ENCODE measurements around the gene CLEC2L. TPM values are rescaled to one million over a fixed set of nuclear protein-coding genes. Genes with fewer than 3 reads are reported as not detected.

Gene CLEC2L
- total and polyA plus RNA-seq, 2 of the 4 experiments (the other 2 are of a cell fraction) = not detected

DNA sequence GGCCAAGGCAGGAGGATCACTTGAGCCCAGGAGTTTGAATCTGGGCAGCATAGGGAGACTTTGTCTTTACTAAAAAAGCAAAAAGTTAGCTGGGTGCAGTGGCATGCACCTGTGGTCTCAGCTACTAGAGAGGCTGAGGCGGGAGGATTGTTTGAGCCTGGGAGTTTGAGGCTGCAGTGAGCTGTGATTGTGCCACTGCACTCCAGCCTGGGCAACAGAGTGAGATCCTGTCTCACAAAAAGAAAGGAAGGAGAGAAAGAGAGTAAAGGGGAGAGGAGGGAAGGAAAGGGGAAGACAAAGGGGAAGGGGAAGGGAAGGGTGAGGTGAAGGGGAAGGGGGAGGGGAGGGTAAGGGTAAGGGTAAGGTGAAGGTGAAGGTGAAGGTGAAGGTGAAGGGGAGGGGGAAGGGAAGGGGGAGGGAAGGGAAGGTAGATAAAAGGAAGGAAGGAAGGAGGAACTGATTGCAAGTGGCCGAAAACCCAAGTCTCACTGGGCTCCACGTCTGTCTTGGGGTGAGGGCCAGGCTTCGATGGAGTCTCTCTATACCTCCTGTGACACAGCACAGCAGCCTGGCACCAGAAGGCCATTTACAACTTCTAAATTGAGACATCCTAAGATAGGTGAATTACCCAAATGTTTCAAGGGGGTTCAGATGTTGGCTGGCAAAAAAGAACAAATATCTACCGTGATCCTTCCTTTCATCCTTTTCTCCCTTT is 36.0 kb upstream of the CLEC2L start:
- H3K9ac ChIP-seq (ENCODE audit: low read depth, low read length) = no peak overlapping the region
- H3K9me3 ChIP-seq (ENCODE audit: control insufficient read depth, insufficient read depth, low read length) = peaks cover 9% of the 10 kb centered on the region
- no peaks in the 10 kb centered on the region for H3K9me1 ChIP-seq (ENCODE audit: insufficient read depth, low read length)
- no peak overlapping the region for H4K5ac ChIP-seq (ENCODE audit: low read depth, low read length)
- ChIA-PET POLR2A (ENCODE audit: unreplicated experiment) (no interaction called here), CTCF (no interaction called here)
- H4K91ac ChIP-seq (ENCODE audit: insufficient read depth, low read depth, low read length) = no peak overlapping the region
- H3K4me3 ChIP-seq (ENCODE audit: insufficient read depth, low read depth, low read length) = no peak overlapping the region
- no peak overlapping the region for H2BK15ac ChIP-seq (ENCODE audit: low read depth, low read length)
- peaks cover 3% of the 10 kb centered on the region; the same call in 1 of the 2 replicates for H3K4me1 ChIP-seq (ENCODE audit: control insufficient read depth, insufficient read depth, low read length)
- H4K8ac ChIP-seq (ENCODE audit: low read depth in 2 of 2, low read length in 2 of 2) = no peak overlapping the region
- H2BK20ac ChIP-seq (ENCODE audit: low read depth, low read length) = no peak overlapping the region
- no peaks in the 10 kb centered on the region for H4K20me1 ChIP-seq (ENCODE audit: insufficient read depth, low read length)
- no TSS peak for BruUV-seq (replicated peaks)
- dilution Hi-C loops (cut with HindIII; ENCODE audit: low sequenced_read_pairs, unreplicated experiment) = no loop called here
- no peak overlapping the region for H2AK5ac ChIP-seq (ENCODE audit: low read depth, low read length)
- H3K4ac ChIP-seq (ENCODE audit: low read depth, low read length) = no peak overlapping the region
- no peak overlapping the region for H3K56ac ChIP-seq (ENCODE audit: extremely low read depth, insufficient read depth, low read length)
- H3K27ac ChIP-seq (ENCODE audit: insufficient read depth, low read length) = no peak overlapping the region
- no peak for DNase-seq
- ATAC-seq (ENCODE audit: low read depth) = no peak
- peaks cover 60% of the 10 kb centered on the region for H3K27me3 ChIP-seq (ENCODE audit: control insufficient read depth, insufficient read depth, low read length)
- WGBS, 2 experiments (ENCODE audit: extremely low coverage in 2 of 2, insufficient read length in 1 of 2) = no CpG with 5 or more reads among the region's 5 CpGs
- no peak overlapping the region for H3K4me2 ChIP-seq (ENCODE audit: low read depth, low read length)
- intact Hi-C loops (cut with micrococcal nuclease) = no loop called here
- H2BK120ac ChIP-seq (ENCODE audit: low read depth, low read length) = no peak overlapping the region
- H3K79me1 ChIP-seq (ENCODE audit: low read depth in 1 of 2, low read length in 2 of 2) = no peaks in the 10 kb centered on the region
- H2AFZ ChIP-seq (replicated peaks; ENCODE audit: low read length, poor library complexity) = no peak overlapping the region
- no peak overlapping the region for H3K23ac ChIP-seq (ENCODE audit: low read depth, low read length)
- H3K36me3 ChIP-seq (ENCODE audit: control insufficient read depth, insufficient read depth, low read length) = no peaks in the 10 kb centered on the region
- H2AK9ac ChIP-seq (replicated peaks; ENCODE audit: low read depth, low read length, poor library complexity) = no peak overlapping the region
- in situ Hi-C loops (cut with MboI; ENCODE audit: low sequenced_read_pairs) = no loop called here
- TF ChIP-seq CEBPB (IDR thresholded peaks at IDR 0.05; ENCODE audit: low read depth, low read length) (no peak), USF2 (IDR thresholded peaks at IDR 0.05; ENCODE audit: low read depth, low read length) (no peak), CTCF (conservative IDR thresholded peaks at IDR 0.05; ENCODE audit: low read depth, low read length) (no peak), CHD1 (IDR thresholded peaks at IDR 0.05; ENCODE audit: low read depth, low read length) (no peak), MAZ (IDR thresholded peaks at IDR 0.05; ENCODE audit: borderline replicate concordance, low read depth, low read length) (no peak), MXI1 (IDR thresholded peaks at IDR 0.05; ENCODE audit: borderline replicate concordance, low read depth, low read length) (no peak), MAFK (IDR thresholded peaks at IDR 0.05; ENCODE audit: low read depth, low read length) (no peak), NFE2L2 (IDR thresholded peaks at IDR 0.05; ENCODE audit: low read depth, low read length) (no peak), RAD21 (IDR thresholded peaks at IDR 0.05; ENCODE audit: low read length) (no peak), SMC3 (IDR thresholded peaks at IDR 0.05; ENCODE audit: low read depth, low read length) (no peak), RFX5 (IDR thresholded peaks at IDR 0.05; ENCODE audit: low read depth, low read length) (no peak), RCOR1 (IDR thresholded peaks at IDR 0.05; ENCODE audit: insufficient replicate concordance, low read length) (no peak), FOS (IDR thresholded peaks at IDR 0.05; ENCODE audit: low read depth, low read length) (no peak)
- no peak overlapping the region for H3K18ac ChIP-seq (ENCODE audit: low read depth, low read length)
- H2BK5ac ChIP-seq (ENCODE audit: low read depth, low read length, poor library complexity, severe bottlenecking) = no peak overlapping the region
- H3K14ac ChIP-seq (replicated peaks; ENCODE audit: low read depth, low read length) = no peak overlapping the region

All from IMR-90 (cell line).